Measurements from ENCODE around the gene ADIPOR2.

GRCh38 chr12:1815108-1815507 lies 124.2 kb downstream of the ADIPOR2 start:
- TF ChIP-seq CTCF (conservative IDR thresholded peaks at IDR 0.05 in 1 of 2, IDR thresholded peaks at IDR 0.05 in 1 of 2; ENCODE audit: extremely low read depth in 1 of 2, insufficient read depth in 1 of 2, low read depth in 1 of 2, low read length in 2 of 2), result no peak
- no peak for TF ChIP-seq EZH2 (IDR thresholded peaks at IDR 0.05; ENCODE audit: borderline replicate concordance, low read length)
